WERI-Rb-1 (cell line): ENCODE data around the gene CDC42BPA.

Experiments
- DNase-seq: peaks from one replicate; pipeline ENCODE4 v3.0.0-alpha.2; 2020
- H3K27ac ChIP-seq: fragments of 250-450 bp; sonication (Bioruptor Pico); 2 replicates; pipeline ENCODE4 v1.5.1; 2020; ENCODE audit warnings: mild to moderate bottlenecking, moderate library complexity
- H3K27me3 ChIP-seq: fragments of 250-450 bp; sonication (Bioruptor Pico); 2 replicates; pipeline ENCODE4 v1.5.1; 2021; ENCODE audit warnings: mild to moderate bottlenecking, low read depth, moderate library complexity; ENCODE audit not compliant: insufficient read depth, severe bottlenecking
- H3K36me3 ChIP-seq: fragments of 250-450 bp; sonication (Bioruptor Pico); 2 replicates; pipeline ENCODE4 v1.5.1; 2020; ENCODE audit warnings: mild to moderate bottlenecking, moderate library complexity
- H3K4me3 ChIP-seq: 2 replicates; pipeline ENCODE4 v1.5.1; 2011; ENCODE audit warnings: low read depth, mild to moderate bottlenecking, control low read depth, low read length
- H3K9me3 ChIP-seq: fragments of 250-450 bp; sonication (Bioruptor Pico); 2 replicates; pipeline ENCODE4 v1.5.1; 2021; ENCODE audit warnings: mild to moderate bottlenecking, moderate library complexity; ENCODE audit not compliant: severe bottlenecking
- CTCF ChIP-seq: IDR thresholded peaks from 2 replicates; pipeline ENCODE4 v1.5.1; 2011; ENCODE audit warnings: low read depth, mild to moderate bottlenecking, control low read depth, inconsistent platforms, low read length

The CDC42BPA gene

GRCh38 chr1:227325156-227325555, 6.9 kb upstream of the CDC42BPA start:
- no peak overlapping the region for H3K4me3 ChIP-seq
- H3K27ac ChIP-seq, result no peak overlapping the region
- no peak for TF ChIP-seq CTCF
- no peaks in the 10 kb centered on the region for H3K9me3 ChIP-seq
- H3K36me3 ChIP-seq, result no peaks in the 10 kb centered on the region
- no peak for DNase-seq
- H3K27me3 ChIP-seq, result no peaks in the 10 kb centered on the region

- no peaks in the 10 kb centered on the region for H3K27me3 ChIP-seq
- no peak overlapping the region for H3K27ac ChIP-seq
These were observed 5.6 kb upstream of the CDC42BPA start for GRCh38 chr1:227323967-227324268.

GRCh38 chr1:227323171-227323966, 5.1 kb upstream of the CDC42BPA start:
- Histone ChIP-seq H3K36me3 (no peaks in the 10 kb centered on the region), H3K27me3 (no peaks in the 10 kb centered on the region), H3K27ac (no peak overlapping the region), H3K9me3 (no peaks in the 10 kb centered on the region), H3K4me3 (no peak overlapping the region)
- no peak for DNase-seq
- TF ChIP-seq CTCF, result no peak

More at GRCh38 chr1:227323967-227324268, 5.6 kb upstream of the CDC42BPA start:
- Histone ChIP-seq H3K4me3 (no peak overlapping the region), H3K36me3 (no peaks in the 10 kb centered on the region), H3K9me3 (no peaks in the 10 kb centered on the region)
- no peak for TF ChIP-seq CTCF
- no peak for DNase-seq

GRCh38 chr1:227322376-227322775, 4.1 kb upstream of the CDC42BPA start:
- Histone ChIP-seq H3K4me3 (no peak overlapping the region), H3K9me3 (no peaks in the 10 kb centered on the region), H3K36me3 (no peaks in the 10 kb centered on the region), H3K27me3 (no peaks in the 10 kb centered on the region), H3K27ac (no peak overlapping the region)
- DNase-seq, result no peak
- TF ChIP-seq CTCF, result no peak

- no peaks in the 10 kb centered on the region for H3K36me3 ChIP-seq
- no peaks in the 10 kb centered on the region for H3K9me3 ChIP-seq
- H3K4me3 ChIP-seq, result no peak overlapping the region
- no peak overlapping the region for H3K27ac ChIP-seq
- H3K27me3 ChIP-seq, result no peaks in the 10 kb centered on the region
- DNase-seq, result no peak
- TF ChIP-seq CTCF, result no peak
These were observed 2.7 kb upstream of the CDC42BPA start for GRCh38 chr1:227321035-227321434.

- H3K27me3 ChIP-seq, result no peaks in the 10 kb centered on the region
- no peak for TF ChIP-seq CTCF
- no peaks in the 10 kb centered on the region for H3K36me3 ChIP-seq
- H3K4me3 ChIP-seq, result no peak overlapping the region
- H3K27ac ChIP-seq, result no peak overlapping the region
- DNase-seq, result no peak
- no peaks in the 10 kb centered on the region for H3K9me3 ChIP-seq
These were observed 2.2 kb upstream of the CDC42BPA start for GRCh38 chr1:227320476-227320875.
